ENCODE data around the gene KRT2.

DNA sequence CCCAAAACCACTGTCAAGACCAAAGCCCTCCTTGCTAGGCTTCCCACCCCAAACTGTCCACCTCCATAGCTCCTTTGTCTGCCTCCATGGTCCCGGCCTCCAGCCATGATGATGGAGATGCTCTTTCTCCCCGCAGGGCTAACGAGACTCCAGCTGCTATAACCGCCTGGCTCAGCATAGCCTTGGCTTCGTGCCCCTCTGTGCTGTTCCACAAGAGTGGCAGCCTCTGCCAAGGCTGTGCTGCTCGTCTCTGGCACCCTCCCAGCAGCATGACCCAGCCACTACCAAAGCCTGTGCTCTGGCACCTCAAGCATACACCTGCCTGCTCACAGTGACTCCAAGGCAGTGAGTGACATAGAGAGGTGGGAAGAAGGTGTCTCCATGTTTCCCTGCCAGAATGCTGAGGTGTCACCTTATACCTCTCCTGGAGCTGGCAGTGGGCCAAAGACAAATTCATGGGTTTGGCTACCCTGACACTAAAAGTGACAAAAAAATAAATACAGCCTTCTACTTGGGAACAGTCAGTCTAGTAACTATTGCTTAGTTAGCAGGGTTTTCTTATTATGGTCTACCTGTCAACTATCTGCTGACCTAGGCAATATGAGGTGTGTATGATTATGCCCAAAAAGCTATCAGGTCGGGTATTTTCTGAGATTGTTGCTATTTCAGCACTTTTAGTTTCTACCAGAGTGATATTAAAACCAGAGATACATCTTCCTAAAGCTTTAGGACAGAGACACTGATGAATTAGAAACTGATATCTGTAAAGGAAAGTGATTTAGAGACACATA is 17.6 kb downstream of the KRT2 start:
- TF ChIP-seq RARB (CRISPR knock-in tag; IDR thresholded peaks at IDR 0.05), result no peak
- no peak for TF ChIP-seq HDAC2 (IDR thresholded peaks at IDR 0.05)
- TF ChIP-seq, protein P1, sequence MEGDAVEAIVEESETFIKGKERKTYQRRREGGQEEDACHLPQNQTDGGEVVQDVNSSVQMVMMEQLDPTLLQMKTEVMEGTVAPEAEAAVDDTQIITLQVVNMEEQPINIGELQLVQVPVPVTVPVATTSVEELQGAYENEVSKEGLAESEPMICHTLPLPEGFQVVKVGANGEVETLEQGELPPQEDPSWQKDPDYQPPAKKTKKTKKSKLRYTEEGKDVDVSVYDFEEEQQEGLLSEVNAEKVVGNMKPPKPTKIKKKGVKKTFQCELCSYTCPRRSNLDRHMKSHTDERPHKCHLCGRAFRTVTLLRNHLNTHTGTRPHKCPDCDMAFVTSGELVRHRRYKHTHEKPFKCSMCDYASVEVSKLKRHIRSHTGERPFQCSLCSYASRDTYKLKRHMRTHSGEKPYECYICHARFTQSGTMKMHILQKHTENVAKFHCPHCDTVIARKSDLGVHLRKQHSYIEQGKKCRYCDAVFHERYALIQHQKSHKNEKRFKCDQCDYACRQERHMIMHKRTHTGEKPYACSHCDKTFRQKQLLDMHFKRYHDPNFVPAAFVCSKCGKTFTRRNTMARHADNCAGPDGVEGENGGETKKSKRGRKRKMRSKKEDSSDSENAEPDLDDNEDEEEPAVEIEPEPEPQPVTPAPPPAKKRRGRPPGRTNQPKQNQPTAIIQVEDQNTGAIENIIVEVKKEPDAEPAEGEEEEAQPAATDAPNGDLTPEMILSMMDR (IDR thresholded peaks at IDR 0.05), result no peak
